LoVo (cell line): Measurements from ENCODE around the gene SLC39A5.
"Not testable (repeated sequence)": the region's sequence is repeated elsewhere in the genome, so short reads cannot be mapped to it uniquely, and the experiment has no call there.

Experiments
- DNase-seq: peaks from one replicate; pipeline ENCODE4 v3.0.0-alpha.2; 2016; ENCODE audit warnings: low spot score

The SLC39A5 gene, protein sequence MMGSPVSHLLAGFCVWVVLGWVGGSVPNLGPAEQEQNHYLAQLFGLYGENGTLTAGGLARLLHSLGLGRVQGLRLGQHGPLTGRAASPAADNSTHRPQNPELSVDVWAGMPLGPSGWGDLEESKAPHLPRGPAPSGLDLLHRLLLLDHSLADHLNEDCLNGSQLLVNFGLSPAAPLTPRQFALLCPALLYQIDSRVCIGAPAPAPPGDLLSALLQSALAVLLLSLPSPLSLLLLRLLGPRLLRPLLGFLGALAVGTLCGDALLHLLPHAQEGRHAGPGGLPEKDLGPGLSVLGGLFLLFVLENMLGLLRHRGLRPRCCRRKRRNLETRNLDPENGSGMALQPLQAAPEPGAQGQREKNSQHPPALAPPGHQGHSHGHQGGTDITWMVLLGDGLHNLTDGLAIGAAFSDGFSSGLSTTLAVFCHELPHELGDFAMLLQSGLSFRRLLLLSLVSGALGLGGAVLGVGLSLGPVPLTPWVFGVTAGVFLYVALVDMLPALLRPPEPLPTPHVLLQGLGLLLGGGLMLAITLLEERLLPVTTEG

GRCh38 chr12:56229916-56230431 is at the start of gene SLC39A5:
Gene SLC39A5, plus strand, starts transcription at chr12:56230051. Its CDS starts 1,224 bp downstream, at chr12:56231275.
- no peak for DNase-seq

DNA sequence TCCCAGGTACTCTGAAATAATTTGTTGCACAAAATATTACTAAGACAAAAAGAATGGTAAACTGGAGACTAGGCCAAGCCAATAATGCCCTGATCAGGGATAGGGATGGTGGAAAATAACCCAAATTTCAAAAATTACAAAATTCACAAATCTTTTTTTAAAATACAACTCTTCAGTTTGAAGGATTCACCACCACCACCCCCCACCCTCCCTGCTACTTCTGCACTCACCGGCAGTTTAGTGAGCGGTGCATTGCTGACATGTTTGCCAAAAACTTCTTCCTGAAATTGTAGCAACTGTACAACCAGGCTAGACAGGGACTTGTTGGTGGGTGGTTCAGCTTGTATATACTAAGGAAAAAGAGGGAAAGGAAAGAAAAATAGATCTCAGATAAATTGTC is 42.9 kb upstream of the SLC39A5 start:
- no peak for DNase-seq

DNA sequence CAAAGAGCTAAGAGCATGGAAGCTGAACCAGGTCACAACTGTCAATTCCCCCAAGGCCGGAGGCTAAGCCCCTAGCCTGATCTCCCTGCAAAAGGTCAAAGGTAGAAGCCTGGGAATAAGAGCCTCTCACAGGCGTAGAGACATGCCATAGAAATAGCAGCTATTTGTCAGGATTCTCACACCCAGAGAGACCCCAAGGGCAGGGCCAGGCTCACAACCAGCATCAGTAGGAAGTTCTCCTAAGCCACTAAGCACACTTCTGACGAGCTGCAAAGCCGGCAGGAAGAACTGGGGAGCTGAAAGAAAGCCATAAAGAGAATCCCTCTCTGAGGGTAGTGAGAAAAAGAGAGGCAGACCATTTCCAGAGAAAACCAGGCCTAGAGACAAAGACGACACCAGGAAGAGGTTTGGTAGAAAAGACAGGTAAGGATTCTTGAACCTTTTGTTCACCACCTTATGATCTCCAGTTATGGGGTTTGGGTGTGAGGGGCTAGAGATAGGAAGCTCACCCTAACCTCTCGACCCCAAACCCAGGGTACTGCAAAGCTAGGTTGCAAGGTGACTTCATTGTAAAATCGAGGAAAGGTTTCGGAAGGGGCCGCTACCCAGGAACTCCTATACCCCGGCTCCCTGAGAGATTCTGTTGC is 41.6 kb upstream of the SLC39A5 start:
- no peak for DNase-seq

- no peak for DNase-seq
These were observed 41.1 kb upstream of the SLC39A5 start for GRCh38 chr12:56188778-56189098.

DNA sequence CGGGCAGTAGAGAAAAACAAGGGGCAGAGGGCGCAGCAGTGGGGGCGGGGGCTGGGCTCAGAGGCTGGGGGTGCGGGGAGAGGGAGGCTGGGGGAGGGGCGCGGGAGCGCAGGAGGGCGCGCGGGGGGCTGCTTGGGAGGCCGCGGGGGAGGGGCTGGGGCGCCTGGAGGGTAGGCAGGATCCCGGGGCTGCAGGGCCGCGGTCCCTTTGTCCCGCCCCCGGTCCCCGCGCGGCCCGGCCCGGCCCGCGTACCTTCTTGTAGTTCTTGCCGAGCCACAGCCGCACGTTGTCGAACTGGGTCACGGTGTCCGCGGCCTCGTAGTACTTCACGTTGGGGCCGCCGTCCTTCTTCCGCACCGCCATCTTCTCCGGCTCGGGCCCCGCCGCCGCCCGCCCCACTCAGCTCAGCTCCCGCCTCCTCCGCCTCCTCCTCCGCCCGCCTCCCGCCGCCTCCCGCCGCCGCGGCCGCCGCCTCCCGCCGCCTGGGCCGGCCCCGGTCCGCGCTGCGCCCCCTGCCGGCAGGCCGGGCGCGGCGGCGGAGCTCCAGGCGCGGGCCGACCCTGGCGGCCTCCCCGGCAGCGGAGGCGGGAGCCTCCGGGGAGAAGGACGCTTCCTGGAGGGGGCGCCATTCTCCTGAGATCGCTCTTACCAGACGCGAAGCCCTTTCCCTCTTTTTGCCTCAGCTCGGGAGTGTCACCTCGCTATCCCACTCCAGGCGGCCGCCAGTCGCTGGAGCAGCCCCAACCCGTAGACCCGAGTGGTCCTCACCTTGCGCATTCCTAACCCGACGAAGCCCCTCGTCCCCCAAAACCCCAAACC is 40.5 kb upstream of the SLC39A5 start, which contains the start of gene SMARCC2:
Gene SMARCC2 (minus strand): TSS at position 385 of the 819 bp plus-strand sequence. CDS start 22 bp downstream, at position 363.
- DNase-seq: peak; percentile 97

GRCh38 chr12:56189918-56190694 is 39.7 kb upstream of the SLC39A5 start:
- peak; percentile 92 for DNase-seq

- no peak for DNase-seq
These were observed 39.1 kb upstream of the SLC39A5 start for GRCh38 chr12:56190695-56191155.

DNA sequence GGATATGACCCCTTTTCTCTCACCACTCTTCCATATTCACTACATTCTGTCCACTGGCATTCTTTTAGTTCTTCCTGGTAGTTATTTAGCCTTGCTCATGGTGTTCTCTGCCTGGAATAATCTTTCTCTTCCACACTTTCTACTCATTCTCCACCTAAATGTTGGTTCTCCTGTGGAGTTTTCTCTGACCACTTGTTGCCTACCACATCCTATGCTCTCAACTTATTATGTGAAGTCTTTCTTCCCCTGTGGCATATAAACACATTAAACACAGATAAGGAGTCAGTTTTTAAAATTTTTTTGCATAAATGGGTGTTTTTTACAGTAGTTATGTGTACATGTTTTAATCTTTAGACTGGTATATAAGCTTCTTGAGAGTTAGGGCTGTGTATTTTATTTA is 37.3 kb upstream of the SLC39A5 start:
- no peak for DNase-seq

DNA sequence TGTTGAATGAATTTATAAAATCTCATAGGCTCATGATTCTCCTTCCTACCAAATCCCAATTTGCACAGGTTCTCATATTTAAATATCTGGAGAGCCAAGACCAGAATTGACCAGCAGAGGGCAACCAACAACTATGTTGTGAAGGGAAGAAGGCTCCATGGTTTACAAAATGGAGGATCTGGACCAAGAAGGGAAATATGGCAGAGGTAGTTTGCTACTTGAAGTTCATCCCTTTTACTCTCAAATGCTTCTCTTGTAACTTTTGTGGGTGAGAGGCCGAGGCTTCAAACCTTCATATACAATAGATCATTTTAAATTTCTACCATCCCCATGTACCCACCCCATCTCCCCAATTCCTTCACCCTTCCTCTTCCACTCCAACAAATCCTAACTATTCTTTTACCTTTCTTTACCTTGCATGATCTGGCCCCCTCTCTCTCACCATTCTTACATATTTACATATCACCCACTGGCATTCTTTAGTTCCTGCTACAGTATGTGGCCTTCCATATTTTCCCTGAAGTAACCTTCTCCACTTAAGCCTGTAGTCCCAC is 36.7 kb upstream of the SLC39A5 start:
- peak; percentile 87 for DNase-seq

DNA sequence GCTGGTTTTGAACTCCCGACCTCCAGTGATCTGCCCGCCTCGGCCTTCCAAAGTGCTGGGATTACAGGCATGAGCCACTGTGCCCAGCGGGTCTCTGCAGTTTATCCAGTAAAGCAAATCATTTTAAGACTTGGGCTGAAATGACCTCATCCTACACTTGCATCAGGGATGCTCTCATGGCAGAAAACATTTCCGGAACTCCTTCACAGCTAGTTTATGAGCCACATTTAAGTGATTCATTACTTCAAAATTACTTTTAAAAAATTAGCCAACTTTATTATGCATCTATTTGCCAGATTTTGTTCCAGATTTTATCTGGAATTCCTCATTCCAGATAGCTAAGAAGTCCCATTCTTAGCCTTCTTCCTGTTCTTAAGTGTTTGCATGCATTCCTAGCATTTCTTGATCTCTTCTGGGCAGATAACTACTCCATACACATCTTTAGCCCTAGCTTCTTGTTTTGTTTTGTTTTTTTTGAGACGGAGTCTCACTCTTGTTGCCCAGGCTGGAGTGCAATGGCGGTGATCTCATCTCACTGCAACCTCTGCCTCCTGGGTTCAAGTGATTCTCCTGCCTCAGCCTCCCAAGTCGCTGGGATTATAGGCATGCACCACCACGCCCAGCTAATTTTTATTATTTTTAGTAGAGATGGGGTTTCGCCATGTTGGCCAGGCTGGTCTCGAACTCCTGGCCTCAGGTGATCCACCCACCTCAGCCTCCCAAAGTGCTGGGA is 32.9 kb upstream of the SLC39A5 start:
- DNase-seq: not testable (repeated sequence)

DNA sequence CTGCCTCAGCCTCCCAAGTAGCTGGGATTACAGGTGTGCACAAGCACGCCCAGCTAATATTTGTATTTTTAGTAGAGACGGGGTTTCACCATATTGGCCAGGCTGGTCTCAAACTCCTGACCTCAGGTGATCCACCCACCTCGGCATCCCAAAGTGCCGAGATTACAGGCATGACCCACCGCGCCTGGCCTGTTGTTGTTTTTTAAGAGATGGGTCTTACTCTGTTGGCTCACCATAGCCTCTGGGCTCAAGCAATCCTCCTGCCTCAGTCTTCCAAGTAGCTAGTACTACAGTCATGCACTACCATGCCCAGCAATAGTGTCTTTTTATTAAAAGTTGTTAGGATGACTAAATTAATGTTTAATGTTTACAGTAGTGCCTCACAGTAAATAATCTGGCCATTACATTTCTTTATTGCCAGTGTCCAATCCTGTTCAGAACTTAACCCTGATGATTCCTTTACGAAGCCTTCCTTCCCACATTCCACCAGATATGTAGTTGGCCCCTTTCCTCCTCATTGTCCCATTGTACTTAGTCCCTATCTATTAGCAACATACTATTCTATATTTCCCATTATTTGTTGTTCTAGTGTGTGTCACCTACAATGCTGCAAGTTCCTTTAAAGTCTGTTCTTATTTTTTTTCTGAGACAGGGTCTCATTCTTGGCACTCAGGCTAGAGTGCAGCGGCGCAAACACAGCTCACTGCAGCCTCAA is 31.8 kb upstream of the SLC39A5 start:
- no peak for DNase-seq

DNA sequence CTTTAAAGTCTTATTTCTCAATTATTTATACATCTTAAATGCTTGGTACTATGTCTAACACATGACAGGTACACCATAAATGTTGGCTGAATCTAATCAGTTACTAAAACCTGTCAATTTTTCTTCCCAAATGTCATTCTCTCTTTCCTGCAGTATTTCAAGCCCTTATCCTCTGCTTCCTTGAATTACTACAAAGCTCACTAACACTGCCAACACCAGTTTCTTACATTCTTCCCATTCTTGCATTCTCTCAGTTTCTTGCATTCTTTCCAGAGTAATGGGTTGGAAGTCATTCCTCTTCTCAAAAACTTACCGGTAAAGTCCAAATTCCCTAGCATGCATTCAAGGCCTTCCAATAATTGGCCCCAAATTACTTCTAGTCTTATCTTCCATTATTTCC is 31.0 kb upstream of the SLC39A5 start:
- DNase-seq: no peak

DNA sequence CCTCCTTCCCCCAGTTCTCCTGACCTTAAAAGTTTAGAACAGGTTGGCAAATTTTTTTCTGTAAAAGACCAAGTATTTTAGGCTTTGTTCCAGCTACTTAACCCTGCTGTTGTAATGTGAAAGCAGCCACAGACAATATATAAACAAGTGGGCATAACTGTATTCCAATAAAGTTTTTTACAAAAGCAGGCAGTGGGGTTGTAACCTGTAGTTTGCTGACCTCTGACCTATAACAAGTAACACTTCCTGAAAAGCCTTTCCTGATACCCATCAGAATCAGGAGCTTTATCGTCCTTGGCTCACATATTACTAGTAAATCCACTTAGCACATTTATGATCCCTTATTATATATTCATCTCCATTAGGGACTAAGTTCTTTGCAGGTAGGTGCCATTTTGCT is 27.5 kb upstream of the SLC39A5 start:
- no peak for DNase-seq

DNA sequence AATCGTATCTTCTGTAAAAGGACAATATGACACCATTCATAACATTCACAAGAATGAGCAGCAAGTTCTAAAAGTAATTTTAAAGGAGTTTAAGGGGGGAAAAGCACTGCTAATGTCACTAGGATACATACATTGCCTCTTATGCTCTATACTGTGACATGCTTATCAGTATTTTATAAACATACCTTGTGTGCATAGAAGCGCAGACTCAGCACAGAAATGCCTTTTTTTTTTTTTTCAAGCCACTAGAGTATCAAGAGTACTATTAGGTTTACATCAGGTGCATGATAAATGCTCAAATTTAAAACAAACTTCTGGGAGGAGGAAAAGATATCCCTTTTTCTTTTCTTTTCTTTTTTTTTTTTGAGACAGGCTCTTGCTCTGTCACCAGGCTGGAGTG is 27.0 kb upstream of the SLC39A5 start:
- DNase-seq: no peak

DNA sequence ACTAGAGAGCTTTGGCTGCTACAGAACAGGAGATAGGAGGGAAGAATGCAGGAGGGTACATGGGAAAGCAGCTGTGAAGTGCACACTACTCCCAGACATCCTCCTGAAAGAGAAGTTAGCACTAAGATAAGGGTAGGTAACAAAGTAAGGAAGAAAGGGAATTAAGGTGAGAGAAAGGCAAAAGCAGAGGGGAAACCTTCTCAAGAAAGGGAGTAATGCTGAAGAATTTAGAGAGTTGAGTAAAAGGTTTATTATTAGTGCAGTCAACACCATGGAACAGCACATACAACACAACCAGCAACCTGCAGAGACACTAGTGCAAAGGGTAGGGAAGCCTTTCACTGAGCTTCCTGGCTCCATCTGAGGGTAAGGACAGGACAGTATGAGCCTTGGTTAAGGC is 25.6 kb upstream of the SLC39A5 start:
- no peak for DNase-seq

- no peak for DNase-seq
These were observed 24.4 kb upstream of the SLC39A5 start for GRCh38 chr12:56205445-56205844.

GRCh38 chr12:56206452-56207166 is 23.2 kb upstream of the SLC39A5 start:
- no peak for DNase-seq

DNA sequence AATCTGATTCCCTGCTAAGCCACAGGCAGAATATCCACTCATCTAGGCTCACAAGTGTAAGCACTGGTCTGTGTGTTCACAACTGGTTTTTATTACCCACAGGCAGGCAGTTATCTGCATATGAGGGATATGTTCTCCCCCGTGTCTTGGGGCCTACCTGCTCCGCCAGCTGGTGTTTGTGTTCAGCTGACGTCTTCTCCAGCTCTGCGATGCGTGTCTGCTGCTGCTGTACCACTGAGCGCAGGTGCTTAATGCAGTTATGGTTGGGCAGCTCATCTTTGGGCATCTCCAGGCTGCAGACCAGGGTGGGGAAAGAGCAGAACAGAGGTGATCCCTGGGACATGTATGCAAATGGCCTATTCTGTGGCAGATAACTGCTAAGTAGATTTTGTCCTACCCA is 21.8 kb upstream of the SLC39A5 start:
- DNase-seq: no peak

- DNase-seq: no peak
These were observed 17.5 kb upstream of the SLC39A5 start for GRCh38 chr12:56212361-56212760.
